MV-4-11 (cell line): ENCODE results near the gene PRCC.
A peak's percentile ranks its signal among the peaks of the same experiment; 100 is the strongest.

Source experiments
- DNase-seq: peaks from one replicate; lab custom pipeline; 2025; lab: John Stamatoyannopoulos, UW

Gene PRCC

DNA sequence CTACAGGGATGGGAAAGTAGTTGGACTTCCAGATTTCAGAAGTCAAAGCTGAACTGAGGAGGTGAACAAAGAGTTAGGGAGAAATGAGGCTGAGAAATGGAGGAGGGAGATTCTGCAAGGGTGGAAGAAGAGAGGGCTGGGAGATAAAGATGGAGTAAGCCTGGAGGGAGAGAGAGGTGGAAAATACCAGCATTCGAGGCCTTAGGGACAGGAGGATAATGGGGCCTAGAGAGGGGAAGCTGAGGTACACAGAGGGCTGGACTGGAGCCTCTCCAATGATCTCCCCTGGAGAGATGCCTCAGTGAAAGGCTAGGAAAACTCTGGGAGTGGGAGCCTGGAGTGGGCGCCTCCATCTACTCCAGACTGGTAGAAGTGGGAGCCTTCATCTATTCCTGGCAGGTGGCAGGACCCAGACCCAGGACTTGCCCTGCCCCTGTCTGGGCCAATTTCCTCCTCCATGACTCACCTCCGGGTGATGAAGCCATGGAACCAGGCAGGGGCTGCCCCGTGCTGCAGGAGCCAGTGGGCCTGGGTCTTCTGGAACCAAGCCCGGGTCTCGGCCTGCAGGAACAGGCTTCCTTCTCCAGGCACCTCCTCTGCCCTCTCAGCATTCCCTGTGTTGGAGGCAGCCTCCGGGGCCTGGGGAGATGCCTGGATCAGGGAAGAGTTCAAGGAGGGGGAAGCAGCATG lies 47.4 kb downstream of the PRCC start:
- no peak for DNase-seq

DNA sequence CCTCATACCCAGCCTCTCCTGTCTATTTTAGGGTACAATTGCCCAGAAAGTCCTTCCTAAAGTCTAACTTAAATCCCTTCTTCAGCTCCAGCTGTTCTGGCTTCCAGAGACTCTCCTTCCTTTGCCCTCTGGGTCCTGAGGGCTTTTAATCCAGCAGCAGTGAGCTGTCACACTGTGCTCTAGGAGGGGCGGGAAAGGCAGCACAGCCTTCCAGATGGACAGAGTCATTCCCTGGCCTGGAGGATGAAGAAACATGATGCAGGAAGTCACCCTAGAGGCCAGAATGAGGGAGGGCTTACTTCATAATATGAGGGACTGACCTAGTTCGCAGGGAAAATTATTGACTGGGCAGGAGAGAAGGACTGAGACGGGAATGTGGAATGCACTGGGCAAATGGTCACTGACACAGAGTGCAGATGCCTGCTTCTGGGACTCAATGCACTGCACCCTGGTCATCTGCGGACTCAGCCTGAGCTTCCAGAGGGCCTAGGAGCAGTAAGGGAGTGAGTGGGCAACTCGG lies 48.0 kb downstream of the PRCC start:
- no peak for DNase-seq

DNA sequence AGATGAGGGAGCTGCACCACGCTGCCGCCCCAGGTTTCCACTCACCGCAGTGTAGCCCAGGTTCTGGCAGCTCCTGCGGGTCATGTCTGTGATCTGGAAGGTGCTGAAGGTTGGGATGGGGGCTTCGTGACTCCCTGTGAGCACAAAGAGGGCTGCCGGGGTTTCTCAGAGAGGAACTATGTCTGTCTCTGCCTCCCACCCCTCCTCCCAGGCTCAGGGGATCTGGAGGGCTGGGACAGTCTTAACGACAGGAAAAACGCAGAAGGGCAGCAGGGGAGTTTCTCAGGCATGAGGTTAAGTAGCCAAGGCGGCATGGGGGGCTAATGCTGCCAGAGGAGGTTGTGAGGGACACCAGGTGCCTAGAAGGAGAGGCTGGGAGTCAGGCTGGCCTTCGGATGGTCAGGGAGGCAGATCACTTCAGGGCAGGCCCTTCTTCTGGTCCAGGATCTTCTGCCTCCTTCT lies 48.7 kb downstream of the PRCC start:
- no peak for DNase-seq

DNA sequence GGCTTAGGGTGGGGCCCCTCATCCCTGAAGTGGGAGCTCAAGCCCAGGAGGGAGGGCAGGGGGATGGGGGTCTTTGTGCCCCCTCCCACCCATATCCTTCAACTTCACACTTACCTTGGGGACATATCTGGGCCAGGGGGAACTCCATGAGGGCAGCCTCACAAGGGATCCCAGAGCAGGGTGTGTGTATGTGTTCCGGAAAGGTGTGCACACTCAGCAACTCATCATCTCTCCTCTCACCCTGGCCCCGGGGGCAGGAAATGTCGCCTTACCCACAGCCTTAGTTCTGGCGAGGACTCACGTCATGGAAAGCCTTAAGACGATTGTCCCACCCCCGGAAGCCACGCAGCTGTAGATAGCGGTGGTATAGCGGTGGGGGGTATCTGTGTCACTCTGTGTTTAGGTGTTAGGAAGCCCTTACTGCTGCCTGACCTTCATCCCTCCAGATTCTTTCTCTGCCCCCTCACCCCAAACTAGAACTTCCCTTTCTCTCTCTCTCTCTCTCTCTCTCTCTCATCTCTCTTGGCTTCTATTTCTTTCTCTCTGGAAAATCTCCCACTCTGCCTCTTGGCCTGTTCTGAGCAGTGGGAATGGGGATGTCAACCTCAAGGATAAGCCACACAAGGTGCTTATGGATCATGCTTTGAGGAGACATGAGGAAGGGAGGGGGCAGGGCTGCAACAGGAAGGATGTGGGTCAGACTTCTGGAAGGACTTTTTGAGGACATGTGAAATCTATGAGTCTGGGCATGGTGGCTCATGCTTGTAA lies 49.4 kb downstream of the PRCC start, which contains the start of gene SH2D2A:
TSS of gene SH2D2A (minus strand) at position 288 of the 768 bp plus-strand sequence. CDS start at position 148, 140 bp downstream.
- peak; percentile 63 for DNase-seq

DNA sequence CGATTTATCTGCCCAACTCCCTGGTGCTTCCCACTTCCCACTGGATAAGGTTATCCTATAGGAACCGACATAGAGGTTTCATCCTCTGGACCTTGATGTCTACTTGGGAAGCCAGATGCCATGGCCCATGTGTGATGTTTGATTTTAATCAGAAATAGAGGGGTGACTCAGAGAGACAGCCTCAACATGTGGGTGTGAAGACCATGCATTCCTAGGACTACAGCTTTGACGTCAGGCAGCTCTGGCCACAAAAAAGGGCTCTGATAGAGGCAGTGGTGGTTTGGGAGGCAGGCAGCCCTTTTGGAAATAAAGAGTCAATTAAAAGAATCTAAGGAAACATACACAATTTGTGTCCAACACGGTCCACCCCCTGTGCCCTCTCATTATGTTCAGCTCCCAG lies 54.5 kb downstream of the PRCC start:
- no peak for DNase-seq

DNA sequence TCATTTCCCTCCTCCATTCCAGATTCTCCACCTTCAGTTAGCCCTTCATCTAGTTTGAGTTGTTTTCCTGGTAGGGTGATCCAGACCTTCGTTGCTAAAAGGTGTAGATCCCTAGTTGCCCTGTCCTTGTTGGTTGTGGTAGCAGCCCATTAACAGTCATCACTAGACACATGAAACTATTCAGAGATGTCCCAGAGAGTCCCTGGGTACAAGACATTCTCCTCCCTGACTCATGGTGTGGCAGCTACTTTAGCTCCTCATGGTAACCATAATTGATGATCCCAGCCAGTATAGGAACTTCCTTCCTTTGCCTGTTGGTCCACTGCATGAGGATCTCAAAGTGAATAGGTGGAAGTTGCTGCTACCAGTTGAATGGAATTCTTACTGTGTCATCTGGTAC lies 55.3 kb downstream of the PRCC start:
- no peak for DNase-seq

DNA sequence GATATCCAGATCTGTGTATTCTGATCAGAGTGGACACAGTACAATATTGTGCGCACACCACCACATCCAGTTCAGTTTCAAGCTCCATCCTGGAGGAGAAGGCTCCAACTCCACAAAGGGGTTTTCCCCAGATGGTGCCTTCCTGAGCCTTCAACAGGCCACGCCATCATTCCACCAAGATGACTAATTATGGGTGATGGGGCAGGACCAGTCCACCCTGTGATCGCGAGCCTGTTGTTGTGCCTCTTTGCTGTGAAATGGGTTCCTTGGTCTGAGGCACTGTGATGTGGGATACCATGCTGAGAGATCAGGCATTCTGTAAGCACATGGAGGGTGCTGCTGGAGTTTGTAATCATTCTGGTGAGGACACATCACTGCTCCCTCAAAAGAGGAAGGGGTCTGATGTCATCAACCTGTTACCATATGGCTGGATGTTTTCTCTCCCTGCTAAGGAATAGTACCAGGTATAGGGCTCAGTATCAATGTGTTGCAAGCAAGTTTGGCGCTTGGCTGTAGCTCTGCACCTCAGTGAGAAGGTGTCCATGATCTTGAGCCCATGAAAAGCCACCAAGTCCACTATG lies 56.0 kb downstream of the PRCC start:
- no peak for DNase-seq

DNA sequence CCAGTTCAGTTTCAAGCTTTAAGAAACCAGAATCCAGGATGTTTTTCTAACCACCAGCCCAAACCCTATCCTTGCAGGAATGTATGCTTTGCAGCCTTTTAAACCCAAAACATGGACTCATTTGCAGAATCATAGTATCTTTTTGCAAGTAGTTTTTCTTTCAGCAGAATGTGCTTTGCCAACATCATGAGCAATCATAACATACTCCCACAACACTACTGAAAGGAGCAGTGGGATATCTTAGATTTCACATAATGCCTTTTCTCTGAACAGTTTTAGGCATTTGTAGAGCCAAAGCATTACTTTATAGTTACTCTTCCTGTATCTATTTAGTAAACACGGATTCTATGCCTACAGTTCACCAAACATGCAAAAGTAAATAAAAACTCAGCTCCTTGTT lies 59.3 kb downstream of the PRCC start:
- no peak for DNase-seq

DNA sequence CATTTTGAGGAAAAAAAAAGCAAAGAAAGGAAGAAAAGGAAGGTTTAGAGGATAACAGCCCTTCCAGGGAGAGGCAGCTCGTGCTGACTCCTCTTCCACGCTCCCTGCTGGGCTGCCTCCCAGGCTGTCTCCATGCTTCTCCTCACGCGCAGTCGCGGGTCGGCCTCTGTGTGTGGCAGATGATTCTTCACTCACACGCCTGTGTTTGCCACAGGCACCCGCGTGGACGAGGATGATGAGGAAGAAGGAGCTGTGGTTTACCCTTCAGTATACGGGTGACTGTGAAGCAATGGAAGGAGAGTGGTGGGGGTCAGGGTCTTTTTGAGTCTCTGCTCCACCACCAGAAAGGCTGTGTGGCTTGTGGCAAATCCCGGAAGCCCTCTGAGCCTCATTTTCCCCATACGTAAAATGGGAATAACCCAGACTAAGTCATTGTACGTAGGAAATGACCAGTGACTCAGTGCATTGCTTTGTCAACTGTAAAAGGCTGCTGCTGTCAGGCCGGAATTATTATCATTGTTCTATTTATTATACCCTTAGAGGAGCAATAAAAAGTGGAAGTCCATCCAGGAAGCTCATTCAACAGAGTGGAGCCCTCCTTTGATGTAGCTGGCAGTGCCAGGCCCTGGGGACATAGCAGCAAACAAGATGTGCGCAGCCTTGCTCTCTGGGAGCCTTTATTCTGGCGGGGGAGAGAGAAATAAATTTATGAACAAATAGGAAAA lies 61.2 kb downstream of the PRCC start:
- no peak for DNase-seq

DNA sequence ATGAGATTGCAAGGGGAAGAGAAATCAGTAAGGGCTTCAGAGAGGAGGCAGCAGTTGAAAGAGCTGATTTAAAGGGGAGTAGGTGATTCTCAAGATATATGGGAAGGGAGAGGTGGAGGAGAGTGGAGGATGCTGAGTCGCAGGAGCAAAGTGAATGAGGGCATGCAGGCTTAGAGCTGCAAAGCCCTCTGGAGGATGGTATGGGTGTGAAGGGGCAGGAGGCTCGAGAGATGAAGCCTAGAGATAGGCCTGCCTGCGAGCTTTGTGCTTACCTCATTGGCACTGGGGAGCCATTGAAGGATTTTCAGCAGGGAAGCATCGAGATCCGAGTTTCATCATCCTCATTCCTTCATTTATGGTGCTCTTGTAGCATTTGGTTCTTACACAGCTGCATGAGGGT lies 65.1 kb downstream of the PRCC start:
- DNase-seq: no peak

DNA sequence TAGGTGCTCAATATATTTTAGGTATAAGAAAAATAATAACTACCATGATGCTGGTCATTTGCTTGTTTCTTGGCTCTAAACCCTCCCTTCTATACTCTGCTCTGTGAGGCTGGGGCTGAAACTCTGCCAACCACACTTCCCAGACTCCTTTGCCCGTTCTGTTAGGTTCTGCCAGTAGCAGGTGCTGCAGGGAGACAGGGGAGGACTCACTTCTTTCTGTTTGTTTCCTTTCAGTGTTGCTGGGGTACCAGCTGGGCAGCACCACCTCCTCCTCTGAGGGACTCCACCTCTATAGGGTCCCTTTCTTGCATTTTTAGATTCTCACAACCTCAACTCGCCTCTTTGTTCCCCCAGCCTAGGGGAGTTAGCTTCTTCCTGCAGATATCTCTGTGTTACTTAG lies 66.3 kb downstream of the PRCC start:
- DNase-seq: no peak

DNA sequence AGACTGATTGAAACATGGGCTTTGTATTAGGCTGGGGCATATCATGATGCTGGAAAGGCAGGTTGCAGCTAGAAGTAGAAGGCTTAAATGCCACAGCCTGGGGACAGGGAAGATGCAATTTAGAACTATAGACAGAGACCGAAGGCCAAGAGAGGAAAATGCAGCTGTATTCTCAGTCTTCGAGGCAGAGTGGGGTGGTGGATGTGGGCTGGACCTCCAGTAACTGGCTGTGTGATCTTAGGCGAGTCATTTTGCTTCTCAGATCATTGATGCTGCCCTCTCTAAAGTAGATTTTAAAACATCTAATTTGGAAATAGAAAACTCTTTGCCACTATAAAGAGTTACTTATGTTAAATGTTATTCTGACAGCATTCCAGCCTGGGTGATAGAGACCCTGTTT lies 67.0 kb downstream of the PRCC start:
- DNase-seq: no peak

DNA sequence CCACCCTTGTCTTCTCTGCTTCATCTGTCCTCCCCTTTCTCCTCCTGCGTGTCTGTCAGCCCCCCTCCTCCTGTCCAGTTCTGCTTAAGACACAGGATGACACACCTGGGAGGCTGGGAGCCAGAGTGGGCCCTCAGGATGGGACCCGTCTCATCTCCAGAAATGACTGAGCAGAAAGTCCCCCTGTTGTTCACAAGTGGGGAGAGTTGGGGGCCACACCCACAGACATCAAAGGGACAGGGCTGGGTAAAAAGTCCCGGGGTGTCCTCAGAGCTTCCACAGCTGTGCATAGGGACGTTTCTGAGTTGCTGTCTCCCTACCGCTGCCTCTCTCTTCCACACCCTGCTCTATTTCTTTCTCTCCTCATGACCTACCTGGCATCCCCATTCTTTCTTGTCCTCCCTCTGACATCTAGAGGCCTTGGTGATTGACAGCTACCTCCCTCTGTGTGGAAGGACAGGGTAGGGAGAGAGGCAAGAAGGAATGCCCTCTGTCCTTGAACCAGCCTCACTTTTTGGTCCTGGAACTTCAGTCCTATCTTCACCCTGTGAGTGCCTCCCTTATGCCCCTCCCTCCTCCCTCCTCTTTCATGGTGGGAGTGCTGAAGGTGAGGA lies 68.8 kb downstream of the PRCC start:
- no peak for DNase-seq

DNA sequence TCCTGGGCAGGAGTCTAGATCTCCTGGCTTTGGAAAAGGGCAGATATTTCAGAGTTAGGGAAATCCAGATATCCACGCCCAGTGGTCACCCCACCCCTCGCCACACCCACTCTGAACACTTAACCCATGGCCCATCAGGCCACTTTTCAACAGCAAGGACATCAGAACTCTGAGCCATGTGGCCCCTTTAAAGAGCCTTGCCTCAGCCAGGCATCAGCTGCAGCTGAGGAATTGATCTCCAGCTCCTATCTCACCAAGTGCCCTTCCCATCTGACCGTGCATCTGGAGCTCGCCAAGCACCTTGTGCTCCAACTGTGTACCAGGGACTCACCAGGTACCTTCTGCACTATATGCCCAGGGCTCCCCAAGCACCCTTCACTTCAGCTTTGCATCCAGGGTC lies 69.6 kb downstream of the PRCC start:
- no peak for DNase-seq

DNA sequence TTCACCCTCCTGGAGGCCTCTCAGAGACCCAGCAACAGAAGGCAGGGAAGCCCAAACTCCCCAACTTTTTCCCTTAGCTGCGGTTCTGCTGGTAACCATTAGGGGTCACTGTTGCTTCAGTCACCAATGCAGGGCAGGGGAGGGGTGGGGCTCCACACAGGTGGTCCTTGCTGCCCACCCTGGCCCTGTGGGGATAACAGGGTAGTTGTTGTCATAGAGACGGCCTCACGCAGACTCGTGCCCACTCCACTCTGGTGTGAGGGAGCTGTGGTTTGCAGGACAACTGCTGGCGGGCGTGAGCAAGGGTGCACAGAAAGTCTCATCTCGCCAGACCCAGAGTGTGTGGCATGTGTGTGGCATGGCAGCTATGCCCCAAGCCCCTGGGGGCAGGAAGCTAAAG lies 71.6 kb downstream of the PRCC start:
- DNase-seq: no peak

DNA sequence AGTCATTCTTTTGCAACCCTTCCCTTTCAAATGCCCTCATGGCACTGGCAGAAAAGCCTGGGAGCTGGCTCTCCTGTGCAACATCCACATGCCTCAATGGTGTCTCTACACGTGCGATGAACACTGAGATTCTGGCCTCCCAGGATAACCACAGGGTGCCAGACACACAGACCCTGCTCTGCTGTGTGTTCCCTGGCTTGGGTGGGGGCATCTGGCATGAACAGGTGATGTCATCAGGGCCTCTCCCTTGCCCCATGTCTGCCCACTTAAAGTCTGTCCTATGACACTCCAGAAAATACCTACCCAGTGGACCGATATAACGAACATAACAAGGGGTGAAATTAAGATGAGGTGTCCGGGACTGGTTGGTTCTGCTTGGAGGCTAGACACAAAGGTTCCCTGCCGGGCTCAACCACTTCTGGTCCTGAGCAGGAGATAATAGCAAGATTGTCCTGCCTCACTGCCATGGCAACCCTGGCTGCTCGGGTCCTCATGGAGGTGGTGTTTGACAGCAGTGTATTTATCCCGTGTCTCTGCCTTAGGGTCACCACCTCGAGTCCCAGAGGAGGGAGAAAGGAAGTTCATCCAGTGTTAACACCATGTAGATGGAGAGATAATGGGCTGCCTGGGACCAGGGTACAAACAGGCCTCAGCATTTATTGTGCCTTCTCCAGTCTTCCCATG lies 72.2 kb downstream of the PRCC start:
- DNase-seq: no peak

DNA sequence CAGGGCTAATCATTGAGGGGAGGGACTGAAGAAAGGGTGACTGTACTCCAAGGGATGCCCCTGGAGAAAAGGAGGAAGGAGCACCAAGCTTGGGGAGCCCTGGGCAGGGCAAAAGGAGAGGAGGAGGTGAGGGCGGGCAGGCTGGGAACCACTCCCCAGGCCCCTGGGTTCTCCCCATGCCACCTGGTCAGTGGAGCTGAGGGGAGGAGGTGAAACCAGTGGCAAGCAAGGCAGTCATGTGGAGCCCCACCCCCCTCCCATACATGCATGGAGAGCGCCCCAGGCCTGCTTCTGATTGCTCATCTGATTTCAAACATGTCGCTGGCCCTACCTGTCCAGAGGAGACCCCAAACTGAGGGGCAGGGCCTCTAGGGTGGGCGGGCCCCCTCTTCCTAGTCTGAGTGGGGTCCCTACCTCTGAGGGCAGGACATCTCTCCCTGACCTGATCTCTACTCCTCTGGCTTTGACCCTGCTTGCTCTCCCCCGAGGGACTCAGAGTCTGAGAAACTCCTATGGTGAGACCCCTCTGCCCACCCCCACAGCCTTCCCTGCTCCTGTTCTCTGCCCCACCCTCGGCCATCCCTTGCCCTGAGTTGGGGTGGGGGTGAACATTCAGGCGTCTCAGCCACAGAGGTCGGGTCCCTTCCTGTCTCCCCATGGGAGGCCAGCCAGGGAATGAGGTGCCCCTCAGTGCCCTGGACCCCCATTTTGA lies 73.0 kb downstream of the PRCC start:
- no peak for DNase-seq

DNA sequence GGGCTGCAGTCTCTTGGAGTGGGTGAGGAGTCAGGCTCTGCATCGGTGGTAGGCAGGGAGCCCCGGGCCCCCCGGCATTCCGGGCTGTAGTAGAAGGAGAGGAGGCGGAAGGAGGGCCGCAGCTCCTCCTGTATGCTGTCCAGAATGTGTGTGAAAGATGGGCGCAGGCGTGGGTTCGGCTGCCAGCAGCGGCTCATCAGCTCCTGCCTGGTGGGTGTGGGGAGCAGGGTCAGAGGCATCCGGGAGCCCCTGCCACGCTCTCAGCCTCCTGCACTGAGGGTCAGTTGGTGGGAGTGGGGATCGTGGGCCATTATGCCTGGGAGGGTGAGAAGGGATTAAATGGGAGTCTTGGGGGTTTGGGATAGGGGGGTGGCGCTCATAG lies 73.6 kb downstream of the PRCC start:
- no peak for DNase-seq

DNA sequence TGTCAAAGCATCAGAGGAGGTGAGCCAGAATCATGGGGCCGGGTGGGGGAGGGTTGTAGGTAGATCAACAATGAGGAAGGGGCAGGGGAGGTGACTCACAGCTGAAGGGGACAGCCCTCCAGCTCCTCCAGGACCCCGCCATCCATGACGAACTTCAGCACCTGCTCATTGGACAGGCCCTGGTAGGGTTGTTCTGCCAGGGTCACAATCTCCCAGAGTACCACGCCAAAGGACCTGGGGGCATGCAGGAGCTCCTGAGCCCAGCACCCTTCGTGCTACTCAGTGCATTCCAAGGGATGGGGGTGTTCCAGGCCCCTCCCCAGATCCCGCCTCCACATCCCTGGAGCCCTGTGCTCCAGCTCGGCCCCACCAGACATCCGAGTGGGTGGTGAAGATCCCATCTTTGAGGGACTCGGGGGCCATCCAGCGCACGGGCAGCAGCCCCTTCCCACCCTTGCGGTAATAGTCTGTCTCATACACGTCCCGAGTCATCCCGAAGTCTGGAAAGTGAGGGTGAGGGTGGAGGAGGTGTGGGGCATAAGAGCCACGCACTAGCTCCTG lies 74.0 kb downstream of the PRCC start:
- DNase-seq: no peak

DNA sequence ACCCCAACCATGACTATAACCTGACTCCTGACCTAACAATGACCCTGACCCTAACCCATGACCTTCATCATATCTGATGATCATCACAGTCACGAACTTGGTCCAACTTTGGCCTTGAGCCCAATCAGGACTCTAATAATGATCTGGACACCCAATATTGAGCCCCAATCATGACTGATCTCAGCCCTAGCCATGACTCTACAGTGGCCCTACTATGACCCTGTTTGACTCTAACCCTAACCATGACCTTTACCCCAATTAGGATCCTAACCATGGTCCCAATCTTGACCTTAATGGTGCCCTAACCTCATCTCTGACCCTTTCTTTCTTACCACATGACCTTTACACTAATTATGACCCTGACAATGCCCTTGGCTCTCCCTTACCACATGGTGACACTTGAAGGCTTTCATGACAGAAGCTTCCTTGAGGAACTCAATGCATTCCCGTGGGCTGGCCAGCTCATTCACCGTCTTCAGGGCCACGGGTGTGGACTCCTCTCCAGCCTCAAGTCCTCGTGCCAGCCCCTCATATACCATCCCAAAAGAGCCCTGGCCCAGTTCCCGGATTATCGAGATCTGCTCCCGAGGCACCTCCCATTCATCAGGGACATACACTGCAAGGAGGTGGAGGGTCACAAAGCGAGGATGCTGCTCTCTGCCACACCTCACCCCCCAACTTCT lies 75.4 kb downstream of the PRCC start:
- DNase-seq: no peak
